K562 (cell line): ENCODE data around the gene COL21A1.

Experiments
- CTCF ChIP-seq, 3 experiments: IDR thresholded peaks in 2 of 3; conservative IDR thresholded peaks in 1 of 3; 2 replicates each; pipeline ENCODE4 v1.5.1; 2011 to 2012; ENCODE audit warnings: low read length in 3 of 3, mild to moderate bottlenecking in 3 of 3, control low read depth in 2 of 3, improper control_type of control experiment in 1 of 3, inconsistent platforms in 1 of 3, low read depth in 1 of 3, mixed read lengths in 1 of 3, moderate library complexity in 1 of 3; ENCODE audit not compliant: insufficient read depth in 2 of 3
- FOXM1 ChIP-seq, 2 experiments: fragments of 450-650 bp in 1 of 2; sonication (generic) in 1 of 2; formaldehyde crosslinking in 1 of 2; IDR thresholded peaks; 2 replicates each; pipeline versions ENCODE4 v1.6.1 to v1.9.0; 2017 to 2022; ENCODE audit warnings: low read depth in 2 of 2, mild to moderate bottlenecking in 2 of 2, missing genetic modification reagents in 1 of 2, moderate library complexity in 1 of 2
- LEF1 ChIP-seq: fragments of 450-650 bp; IDR thresholded peaks from 2 replicates; pipeline ENCODE4 v1.6.1; 2016; ENCODE audit warnings: mild to moderate bottlenecking
- MAX ChIP-seq: sonication (generic); formaldehyde crosslinking; IDR thresholded peaks from 2 replicates; pipeline ENCODE4 v1.9.0; 2022; ENCODE audit warnings: mild to moderate bottlenecking, missing genetic modification reagents
- PHF20 ChIP-seq: fragments of 450-650 bp; IDR thresholded peaks from 2 replicates; pipeline ENCODE4 v1.6.1; 2018; ENCODE audit not compliant: partially characterized antibody
- POLR2A ChIP-seq: fragments of 450-650 bp; conservative IDR thresholded peaks from 2 replicates; pipeline ENCODE4 v1.6.1; 2016
- PTBP1 ChIP-seq: fragments of 200-400 bp; formaldehyde crosslinking; IDR thresholded peaks from 2 replicates; pipeline ENCODE4 v1.6.1; 2017; ENCODE audit warnings: low read depth, low read length
- TEAD1 ChIP-seq, 2 experiments: fragments of 450-650 bp in 1 of 2; sonication (generic) in 1 of 2; formaldehyde crosslinking; IDR thresholded peaks; 2 replicates each; pipeline versions ENCODE4 v1.4.0 to v1.8.0; 2020 to 2022; ENCODE audit warnings: mild to moderate bottlenecking in 2 of 2, missing genetic modification reagents in 1 of 2
- ZNF212 ChIP-seq: fragments of 450-650 bp; formaldehyde crosslinking; IDR thresholded peaks from 2 replicates; pipeline ENCODE4 v1.4.0; 2020; ENCODE audit warnings: mild to moderate bottlenecking
- TF ChIP-seq, protein P1 (sequence below): fragments of 250-450 bp; sonication (Bioruptor Pico); IDR thresholded peaks from 2 replicates; pipeline ENCODE4 v1.8.0; 2022; ENCODE audit warnings: inconsistent platforms, mild to moderate bottlenecking, moderate library complexity, borderline replicate concordance
- TF ChIP-seq, protein P2 (sequence below): sonication (generic); formaldehyde crosslinking; IDR thresholded peaks from 2 replicates; pipeline ENCODE4 v1.8.1; 2022; ENCODE audit warnings: missing genetic modification reagents
- TF ChIP-seq, protein P3 (sequence below): sonication (generic); formaldehyde crosslinking; IDR thresholded peaks from 2 replicates; pipeline ENCODE4 v1.8.0; 2022; ENCODE audit warnings: mild to moderate bottlenecking, low read depth, missing genetic modification reagents
- TF ChIP-seq, protein P4 (sequence below): fragments of 250-450 bp; sonication (Bioruptor Pico); IDR thresholded peaks from 2 replicates; pipeline ENCODE4 v1.8.0; 2022; ENCODE audit warnings: moderate library complexity, mild to moderate bottlenecking, inconsistent platforms

GRCh38 chr6:56144538-56145324 lies 102.6 kb downstream of the COL21A1 start:
- no peak for TF ChIP-seq TEAD1 (CRISPR knock-in tag; IDR thresholded peaks at IDR 0.05)
- TF ChIP-seq, protein P1, sequence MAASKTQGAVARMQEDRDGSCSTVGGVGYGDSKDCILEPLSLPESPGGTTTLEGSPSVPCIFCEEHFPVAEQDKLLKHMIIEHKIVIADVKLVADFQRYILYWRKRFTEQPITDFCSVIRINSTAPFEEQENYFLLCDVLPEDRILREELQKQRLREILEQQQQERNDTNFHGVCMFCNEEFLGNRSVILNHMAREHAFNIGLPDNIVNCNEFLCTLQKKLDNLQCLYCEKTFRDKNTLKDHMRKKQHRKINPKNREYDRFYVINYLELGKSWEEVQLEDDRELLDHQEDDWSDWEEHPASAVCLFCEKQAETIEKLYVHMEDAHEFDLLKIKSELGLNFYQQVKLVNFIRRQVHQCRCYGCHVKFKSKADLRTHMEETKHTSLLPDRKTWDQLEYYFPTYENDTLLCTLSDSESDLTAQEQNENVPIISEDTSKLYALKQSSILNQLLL (CRISPR knock-in tag) = no peak
- TF ChIP-seq LEF1 = no peak
- no peak for TF ChIP-seq FOXM1 (IDR thresholded peaks at IDR 0.05; ENCODE audit: low read depth)
- TF ChIP-seq FOXM1 (CRISPR knock-in tag; IDR thresholded peaks at IDR 0.05; ENCODE audit: low read depth) = no peak
- TF ChIP-seq POLR2A = no peak
- no peak for TF ChIP-seq MAX (CRISPR knock-in tag)
- no peak for TF ChIP-seq PTBP1
- TF ChIP-seq CTCF (IDR thresholded peaks at IDR 0.05 in 2 of 3, conservative IDR thresholded peaks at IDR 0.05 in 1 of 3; ENCODE audit: insufficient read depth in 2 of 3, low read depth in 1 of 3, low read length in 3 of 3) = no peak
- TF ChIP-seq, protein P2, sequence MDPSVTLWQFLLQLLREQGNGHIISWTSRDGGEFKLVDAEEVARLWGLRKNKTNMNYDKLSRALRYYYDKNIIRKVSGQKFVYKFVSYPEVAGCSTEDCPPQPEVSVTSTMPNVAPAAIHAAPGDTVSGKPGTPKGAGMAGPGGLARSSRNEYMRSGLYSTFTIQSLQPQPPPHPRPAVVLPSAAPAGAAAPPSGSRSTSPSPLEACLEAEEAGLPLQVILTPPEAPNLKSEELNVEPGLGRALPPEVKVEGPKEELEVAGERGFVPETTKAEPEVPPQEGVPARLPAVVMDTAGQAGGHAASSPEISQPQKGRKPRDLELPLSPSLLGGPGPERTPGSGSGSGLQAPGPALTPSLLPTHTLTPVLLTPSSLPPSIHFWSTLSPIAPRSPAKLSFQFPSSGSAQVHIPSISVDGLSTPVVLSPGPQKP (CRISPR knock-in tag) = no peak
- no peak for TF ChIP-seq ZNF212
- TF ChIP-seq PHF20 = no peak
- TF ChIP-seq, protein P3, sequence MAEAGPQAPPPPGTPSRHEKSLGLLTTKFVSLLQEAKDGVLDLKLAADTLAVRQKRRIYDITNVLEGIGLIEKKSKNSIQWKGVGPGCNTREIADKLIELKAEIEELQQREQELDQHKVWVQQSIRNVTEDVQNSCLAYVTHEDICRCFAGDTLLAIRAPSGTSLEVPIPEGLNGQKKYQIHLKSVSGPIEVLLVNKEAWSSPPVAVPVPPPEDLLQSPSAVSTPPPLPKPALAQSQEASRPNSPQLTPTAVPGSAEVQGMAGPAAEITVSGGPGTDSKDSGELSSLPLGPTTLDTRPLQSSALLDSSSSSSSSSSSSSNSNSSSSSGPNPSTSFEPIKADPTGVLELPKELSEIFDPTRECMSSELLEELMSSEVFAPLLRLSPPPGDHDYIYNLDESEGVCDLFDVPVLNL = no peak
- TF ChIP-seq, protein P4, sequence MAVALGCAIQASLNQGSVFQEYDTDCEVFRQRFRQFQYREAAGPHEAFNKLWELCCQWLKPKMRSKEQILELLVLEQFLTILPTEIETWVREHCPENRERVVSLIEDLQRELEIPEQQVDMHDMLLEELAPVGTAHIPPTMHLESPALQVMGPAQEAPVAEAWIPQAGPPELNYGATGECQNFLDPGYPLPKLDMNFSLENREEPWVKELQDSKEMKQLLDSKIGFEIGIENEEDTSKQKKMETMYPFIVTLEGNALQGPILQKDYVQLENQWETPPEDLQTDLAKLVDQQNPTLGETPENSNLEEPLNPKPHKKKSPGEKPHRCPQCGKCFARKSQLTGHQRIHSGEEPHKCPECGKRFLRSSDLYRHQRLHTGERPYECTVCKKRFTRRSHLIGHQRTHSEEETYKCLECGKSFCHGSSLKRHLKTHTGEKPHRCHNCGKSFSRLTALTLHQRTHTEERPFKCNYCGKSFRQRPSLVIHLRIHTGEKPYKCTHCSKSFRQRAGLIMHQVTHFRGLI (CRISPR knock-in tag) = no peak
